ENCODE results near the gene DUSP9. TPM values are rescaled to one million over a fixed set of nuclear protein-coding genes. Genes with fewer than 3 reads are reported as not detected.

DUSP9 gene
- polyA plus RNA-seq, 1 experiment: 0.06 TPM

- POLR2A ChIA-PET: no interaction called here
- Histone ChIP-seq H3K4me3 (ENCODE audit: low read depth, low read length) (no peak overlapping the region), H3K36me3 (ENCODE audit: control insufficient read depth, insufficient read depth, low read length) (no peaks in the 10 kb centered on the region), H3K27me3 (ENCODE audit: control insufficient read depth, insufficient read depth, low read length) (0 out of 2 replicates have a peak, but pooled peaks cover 2% of the 10 kb centered on the region)
- TF ChIP-seq, protein P1, sequence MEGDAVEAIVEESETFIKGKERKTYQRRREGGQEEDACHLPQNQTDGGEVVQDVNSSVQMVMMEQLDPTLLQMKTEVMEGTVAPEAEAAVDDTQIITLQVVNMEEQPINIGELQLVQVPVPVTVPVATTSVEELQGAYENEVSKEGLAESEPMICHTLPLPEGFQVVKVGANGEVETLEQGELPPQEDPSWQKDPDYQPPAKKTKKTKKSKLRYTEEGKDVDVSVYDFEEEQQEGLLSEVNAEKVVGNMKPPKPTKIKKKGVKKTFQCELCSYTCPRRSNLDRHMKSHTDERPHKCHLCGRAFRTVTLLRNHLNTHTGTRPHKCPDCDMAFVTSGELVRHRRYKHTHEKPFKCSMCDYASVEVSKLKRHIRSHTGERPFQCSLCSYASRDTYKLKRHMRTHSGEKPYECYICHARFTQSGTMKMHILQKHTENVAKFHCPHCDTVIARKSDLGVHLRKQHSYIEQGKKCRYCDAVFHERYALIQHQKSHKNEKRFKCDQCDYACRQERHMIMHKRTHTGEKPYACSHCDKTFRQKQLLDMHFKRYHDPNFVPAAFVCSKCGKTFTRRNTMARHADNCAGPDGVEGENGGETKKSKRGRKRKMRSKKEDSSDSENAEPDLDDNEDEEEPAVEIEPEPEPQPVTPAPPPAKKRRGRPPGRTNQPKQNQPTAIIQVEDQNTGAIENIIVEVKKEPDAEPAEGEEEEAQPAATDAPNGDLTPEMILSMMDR (IDR thresholded peaks at IDR 0.05; ENCODE audit: insufficient read depth, low read depth, low read length): no peak
- DNase-seq (ENCODE audit: low read depth): no peak
- CTCF ChIA-PET: interaction anchor here (1.0 kb wide), 1 partner anchor 9 kb away, joined by 4 read pairs; no protein-coding TSS in a partner anchor
Measured at GRCh38 chrX:153622661-153623309, 24.2 kb upstream of the DUSP9 start.

DNA sequence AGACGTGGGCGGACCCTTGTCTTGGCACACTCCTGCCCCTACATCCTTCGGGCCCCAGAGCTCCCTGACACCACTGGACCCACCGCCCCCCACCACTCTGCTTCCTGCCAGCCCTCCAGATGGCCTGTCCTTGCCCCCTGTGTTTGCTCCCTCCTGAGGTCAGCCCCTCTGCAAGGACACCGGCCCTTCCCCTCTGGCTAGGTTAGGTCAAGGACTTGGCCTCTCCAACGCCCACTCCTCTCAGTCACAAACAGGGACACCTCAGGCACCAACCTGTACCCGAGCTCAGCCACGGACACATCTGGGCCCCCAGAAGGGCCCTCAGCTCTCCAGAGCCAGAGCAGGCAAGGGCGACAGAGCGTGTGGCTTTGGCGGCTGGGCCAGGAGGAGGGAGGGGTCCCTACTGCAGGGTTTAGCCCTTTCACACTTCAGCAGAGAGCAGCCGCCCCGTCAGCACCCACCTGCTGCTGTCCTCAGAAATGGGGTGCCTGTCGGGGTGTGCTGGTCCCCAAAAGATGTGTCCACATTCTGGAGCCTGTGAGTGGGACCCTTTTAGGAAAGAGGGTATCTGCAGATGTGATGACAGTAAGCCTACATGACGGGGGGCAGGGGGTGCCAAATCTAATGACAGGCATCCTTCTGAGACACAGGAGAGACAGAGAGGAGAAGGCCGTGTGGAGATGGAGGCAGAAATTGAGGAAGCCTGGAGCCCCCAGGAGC lies 23.5 kb upstream of the DUSP9 start:
- CTCF ChIA-PET: interaction anchor here (1.0 kb wide), 1 partner anchor 9 kb away, joined by 4 read pairs; no protein-coding TSS in a partner anchor
- POLR2A ChIA-PET: no interaction called here
- no peaks in the 10 kb centered on the region for H3K36me3 ChIP-seq (ENCODE audit: control insufficient read depth, insufficient read depth, low read length)
- H3K4me3 ChIP-seq (ENCODE audit: low read depth, low read length): no peak overlapping the region
- DNase-seq (ENCODE audit: low read depth): no peak
- H3K27me3 ChIP-seq (ENCODE audit: control insufficient read depth, insufficient read depth, low read length): 0 out of 2 replicates have a peak, but pooled peaks cover 2% of the 10 kb centered on the region
- TF ChIP-seq, protein P1 (IDR thresholded peaks at IDR 0.05; ENCODE audit: insufficient read depth, low read depth, low read length): no peak

DNA sequence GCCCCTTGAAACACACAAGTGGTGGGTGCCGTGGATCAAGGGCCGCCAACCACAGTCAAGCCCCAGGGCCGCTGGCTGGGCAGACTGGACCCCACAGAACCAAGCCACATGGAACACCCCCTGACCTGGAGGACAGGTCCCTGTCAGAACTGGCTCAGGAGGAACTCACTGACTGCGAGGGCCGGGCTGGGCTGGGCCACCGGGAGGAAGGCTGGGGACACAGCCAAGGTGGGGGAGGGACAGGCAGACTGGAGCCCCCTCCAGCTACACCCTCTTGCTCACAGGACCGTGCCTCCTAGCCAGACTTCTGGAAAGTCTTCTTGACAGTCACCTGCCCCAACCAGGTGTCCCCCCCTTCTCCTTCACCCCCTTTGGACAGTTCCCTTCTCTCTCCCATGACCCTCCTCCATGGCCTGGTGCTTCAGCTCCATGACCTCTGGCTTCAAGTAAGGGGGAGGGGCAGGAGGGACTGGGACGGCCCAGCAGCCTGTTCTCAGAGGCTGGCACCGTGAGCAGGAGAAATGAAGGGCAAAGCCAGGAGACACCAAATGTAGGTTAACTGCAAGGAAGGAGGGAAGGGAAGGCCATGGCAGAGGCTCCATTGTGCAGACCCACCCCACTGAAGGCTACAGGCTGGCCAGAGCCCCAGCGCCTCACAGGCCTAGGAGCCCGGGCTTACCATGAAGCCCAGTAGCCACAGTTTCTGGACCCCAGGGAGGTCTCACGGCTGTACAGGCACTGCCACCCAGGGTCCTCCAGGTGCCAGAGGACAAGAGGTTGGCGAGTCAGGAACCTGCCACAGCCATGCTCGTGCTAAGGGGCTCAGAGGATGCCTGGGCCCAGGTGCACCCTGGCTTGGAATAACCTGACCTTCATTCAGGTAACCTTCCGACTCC lies 22.6 kb upstream of the DUSP9 start:
- no peak for DNase-seq (ENCODE audit: low read depth)
- H3K27me3 ChIP-seq (ENCODE audit: control insufficient read depth, insufficient read depth, low read length): peaks cover 2% of the 10 kb centered on the region; the same call in 1 of the 2 replicates
- no peak overlapping the region for H3K4me3 ChIP-seq (ENCODE audit: low read depth, low read length)
- TF ChIP-seq, protein P1 (IDR thresholded peaks at IDR 0.05; ENCODE audit: insufficient read depth, low read depth, low read length): no peak
- ChIA-PET POLR2A (no interaction called here), CTCF (interaction anchor here (0.9 kb wide), 1 partner anchor 15 kb away, joined by 3 read pairs; no protein-coding TSS in a partner anchor)
- no peaks in the 10 kb centered on the region for H3K36me3 ChIP-seq (ENCODE audit: control insufficient read depth, insufficient read depth, low read length)

- Histone ChIP-seq H3K36me3 (ENCODE audit: control insufficient read depth, insufficient read depth, low read length) (no peaks in the 10 kb centered on the region), H3K27me3 (ENCODE audit: control insufficient read depth, insufficient read depth, low read length) (peaks cover 2% of the 10 kb centered on the region; the same call in 1 of the 2 replicates), H3K4me3 (ENCODE audit: low read depth, low read length) (no peak overlapping the region)
- ChIA-PET POLR2A (no interaction called here), CTCF (interaction anchor here (0.9 kb wide), 1 partner anchor 16 kb away, joined by 3 read pairs; no protein-coding TSS in a partner anchor)
- no peak for DNase-seq (ENCODE audit: low read depth)
- TF ChIP-seq, protein P1 (IDR thresholded peaks at IDR 0.05; ENCODE audit: insufficient read depth, low read depth, low read length): no peak
Measured at GRCh38 chrX:153625271-153626024, 21.6 kb upstream of the DUSP9 start.

Data from BJ (cell line).